Measurements from ENCODE around the gene SPATA31C2. TPM values are rescaled to one million over a fixed set of nuclear protein-coding genes. Genes with fewer than 3 reads are reported as not detected.

The SPATA31C2 gene
- total RNA-seq, 4 donors from 2014 or later, result not detected

DNA sequence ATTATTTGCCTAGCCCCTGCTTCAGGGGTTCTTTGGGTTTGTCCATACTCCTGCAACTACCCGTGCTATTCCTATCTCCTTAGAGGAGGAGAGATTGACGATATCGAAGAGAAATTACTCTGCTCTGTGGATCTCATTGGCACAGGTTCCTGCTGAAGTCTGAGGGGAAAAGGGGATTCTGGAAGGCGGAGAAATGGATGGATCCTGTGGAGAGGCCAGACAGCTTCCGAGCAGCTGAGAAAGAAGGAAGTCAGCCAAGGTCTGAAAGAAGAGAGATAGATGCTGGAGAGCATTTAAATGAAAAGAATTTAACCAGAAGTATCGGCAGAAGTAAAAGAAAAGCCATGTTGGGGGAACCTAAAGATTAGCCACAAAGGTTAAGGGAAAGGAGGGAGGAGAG is 40.4 kb upstream of the SPATA31C2 start:
- TF ChIP-seq POLR2AphosphoS5 (IDR thresholded peaks at IDR 0.05) (no peak), EP300 (IDR thresholded peaks at IDR 0.05; ENCODE audit: low read depth) (no peak), POLR2A (IDR thresholded peaks at IDR 0.05) (no peak)
- TF ChIP-seq, protein P1, sequence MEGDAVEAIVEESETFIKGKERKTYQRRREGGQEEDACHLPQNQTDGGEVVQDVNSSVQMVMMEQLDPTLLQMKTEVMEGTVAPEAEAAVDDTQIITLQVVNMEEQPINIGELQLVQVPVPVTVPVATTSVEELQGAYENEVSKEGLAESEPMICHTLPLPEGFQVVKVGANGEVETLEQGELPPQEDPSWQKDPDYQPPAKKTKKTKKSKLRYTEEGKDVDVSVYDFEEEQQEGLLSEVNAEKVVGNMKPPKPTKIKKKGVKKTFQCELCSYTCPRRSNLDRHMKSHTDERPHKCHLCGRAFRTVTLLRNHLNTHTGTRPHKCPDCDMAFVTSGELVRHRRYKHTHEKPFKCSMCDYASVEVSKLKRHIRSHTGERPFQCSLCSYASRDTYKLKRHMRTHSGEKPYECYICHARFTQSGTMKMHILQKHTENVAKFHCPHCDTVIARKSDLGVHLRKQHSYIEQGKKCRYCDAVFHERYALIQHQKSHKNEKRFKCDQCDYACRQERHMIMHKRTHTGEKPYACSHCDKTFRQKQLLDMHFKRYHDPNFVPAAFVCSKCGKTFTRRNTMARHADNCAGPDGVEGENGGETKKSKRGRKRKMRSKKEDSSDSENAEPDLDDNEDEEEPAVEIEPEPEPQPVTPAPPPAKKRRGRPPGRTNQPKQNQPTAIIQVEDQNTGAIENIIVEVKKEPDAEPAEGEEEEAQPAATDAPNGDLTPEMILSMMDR (IDR thresholded peaks at IDR 0.05), result no peak
- Histone ChIP-seq H3K4me1 (peaks cover 0 to 6% (median 3%) of the 10 kb centered on the region in 4 donors), H3K27ac (no peak overlapping the region), H3K9me3 (no peaks in the 10 kb centered on the region), H3K4me3 (no peak overlapping the region), H3K27me3 (no peaks in the 10 kb centered on the region), H3K36me3 (no peaks in the 10 kb centered on the region)
- in situ Hi-C loops (cut with MboI; ENCODE audit: low pct_ligation_motif_present in 1 of 4, low pct_unique_long_range_greater_than_20kb in 1 of 4, low sequenced_read_pairs in 3 of 4), result no loop called here
- DNase-seq, result no peak
- intact Hi-C loops (cut with DNase I; ENCODE audit: low total_unique reads), result no loop called here
- WGBS, 2 donors (ENCODE audit: low coverage in 1 of 2), result 72 to 84% methylated on average over 5 to 6 of the region's 6 CpGs

DNA sequence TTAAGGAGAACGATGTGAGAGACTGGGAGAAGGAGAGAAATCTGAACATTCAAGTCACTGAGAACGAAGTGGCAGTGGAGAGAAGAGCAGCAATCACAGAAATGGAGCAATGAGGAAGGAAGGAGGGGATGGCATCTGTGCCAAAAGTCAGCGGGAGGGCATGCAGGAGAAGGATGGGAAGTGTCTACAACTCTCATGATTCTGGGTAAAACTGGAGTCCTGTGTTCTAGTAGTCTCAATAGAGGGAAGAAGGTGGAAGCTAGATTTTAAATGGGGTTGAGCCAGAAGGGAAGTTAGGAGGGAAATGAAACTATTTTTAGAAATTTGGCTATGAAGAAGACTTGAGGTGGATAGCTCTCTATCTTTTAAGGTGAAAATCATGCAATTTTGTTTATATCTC is 39.1 kb upstream of the SPATA31C2 start:
- no peak for DNase-seq
- 67 to 70% methylated on average over 3 of the region's 3 CpGs for WGBS, 2 donors (ENCODE audit: low coverage in 1 of 2)
- TF ChIP-seq, protein P1 (IDR thresholded peaks at IDR 0.05), result no peak
- TF ChIP-seq EP300 (IDR thresholded peaks at IDR 0.05; ENCODE audit: low read depth) (no peak), POLR2AphosphoS5 (IDR thresholded peaks at IDR 0.05) (no peak), POLR2A (IDR thresholded peaks at IDR 0.05) (no peak)

DNA sequence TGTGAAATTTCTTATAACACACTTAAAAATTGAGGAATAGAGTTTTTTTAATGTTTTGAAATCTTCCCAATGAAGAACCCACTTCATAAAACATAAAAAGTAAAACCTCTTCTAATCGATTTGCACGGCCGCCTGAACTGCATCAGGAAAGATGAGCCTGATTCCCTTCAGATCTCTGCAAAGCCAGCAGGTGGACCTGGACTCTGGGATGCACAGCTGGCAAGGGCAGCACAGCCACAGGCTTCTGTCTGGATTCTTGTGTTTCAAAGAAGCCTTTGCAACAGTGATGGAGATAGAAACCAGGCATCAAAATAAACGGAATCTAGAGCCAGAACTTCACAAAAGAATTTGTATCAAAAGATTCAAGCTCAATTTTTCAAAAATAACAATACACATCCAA is 36.0 kb upstream of the SPATA31C2 start:
- Histone ChIP-seq H3K9me3 (no peaks in the 10 kb centered on the region), H3K27ac (no peak overlapping the region), H3K4me1 (peaks cover 0 to 6% (median 2%) of the 10 kb centered on the region in 4 donors), H3K27me3 (no peaks in the 10 kb centered on the region), H3K4me3 (no peak overlapping the region), H3K36me3 (no peaks in the 10 kb centered on the region)
- DNase-seq, result no peak
- 69 to 71% methylated on average over 4 of the region's 4 CpGs for WGBS, 2 donors (ENCODE audit: low coverage in 1 of 2)
- in situ Hi-C loops (cut with MboI; ENCODE audit: low pct_ligation_motif_present in 1 of 4, low pct_unique_long_range_greater_than_20kb in 1 of 4, low sequenced_read_pairs in 3 of 4) (no loop called here), intact Hi-C loops (cut with DNase I; ENCODE audit: low total_unique reads) (no loop called here)
- TF ChIP-seq, protein P1 (IDR thresholded peaks at IDR 0.05), result peak in 1 of 5 experiments; percentile 6
- TF ChIP-seq POLR2AphosphoS5 (IDR thresholded peaks at IDR 0.05), result no peak

More for the DNA sequence above, 39.1 kb upstream of the SPATA31C2 start:
- Histone ChIP-seq H3K36me3 (no peaks in the 10 kb centered on the region), H3K4me1 (peaks cover 0 to 6% (median 2%) of the 10 kb centered on the region in 4 donors), H3K9me3 (no peaks in the 10 kb centered on the region), H3K4me3 (no peak overlapping the region), H3K27ac (no peak overlapping the region), H3K27me3 (no peaks in the 10 kb centered on the region)
- intact Hi-C loops (cut with DNase I; ENCODE audit: low total_unique reads), result no loop called here
- in situ Hi-C loops (cut with MboI; ENCODE audit: low pct_ligation_motif_present in 1 of 4, low pct_unique_long_range_greater_than_20kb in 1 of 4, low sequenced_read_pairs in 3 of 4), result no loop called here

DNA sequence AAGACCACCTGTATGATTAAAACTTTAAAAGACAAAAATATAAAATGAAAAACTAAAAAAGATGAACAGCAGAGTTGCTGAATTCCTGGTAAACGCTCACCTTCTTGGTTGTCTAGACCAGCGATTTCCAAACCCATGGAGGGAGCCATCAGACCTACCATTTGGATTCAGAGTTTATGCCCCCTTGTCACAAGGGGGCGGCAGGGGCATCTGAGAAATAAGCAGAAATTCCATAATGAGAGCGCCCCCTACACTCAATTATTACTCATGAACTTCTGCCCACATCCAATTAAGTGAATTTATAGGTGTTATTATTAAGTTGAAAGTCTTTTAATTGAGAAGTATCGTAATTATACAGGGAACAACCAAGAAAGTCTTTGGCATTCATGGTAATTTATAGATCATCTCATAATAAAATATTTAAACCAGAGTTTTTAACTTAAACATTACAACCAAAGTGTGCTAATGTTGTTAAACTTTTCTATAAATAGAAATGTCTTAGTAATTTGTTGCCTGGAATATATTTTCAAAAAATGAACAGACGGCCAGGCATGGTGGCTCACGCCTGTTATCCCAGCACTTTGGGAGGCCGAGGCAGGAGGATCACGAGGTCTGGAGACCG is 35.2 kb upstream of the SPATA31C2 start:
- no peak overlapping the region for H3K27ac ChIP-seq
- in situ Hi-C loops (cut with MboI; ENCODE audit: low pct_ligation_motif_present in 1 of 4, low pct_unique_long_range_greater_than_20kb in 1 of 4, low sequenced_read_pairs in 3 of 4) (no loop called here), intact Hi-C loops (cut with DNase I; ENCODE audit: low total_unique reads) (no loop called here)
- peaks cover 0 to 2% (median under 1%) of the 10 kb centered on the region in 4 donors for H3K4me1 ChIP-seq
- H3K27me3 ChIP-seq, result no peaks in the 10 kb centered on the region
- no peak overlapping the region for H3K4me3 ChIP-seq
- DNase-seq, result peak; percentile 20
- peaks cover 2 to 3% of the 10 kb centered on the region in 2 donors for H3K9me3 ChIP-seq
- H3K36me3 ChIP-seq, result no peaks in the 10 kb centered on the region
- TF ChIP-seq POLR2AphosphoS5 (IDR thresholded peaks at IDR 0.05), result no peak
- TF ChIP-seq, protein P1 (IDR thresholded peaks at IDR 0.05), result peak; percentile 19 to 38 (median 30)
- WGBS, 2 donors (ENCODE audit: low coverage in 1 of 2), result 66 to 70% methylated on average over 8 to 10 of the region's 10 CpGs

Measured in transverse colon (tissue), 4 donors.